A549 (cell line): ENCODE results near the gene LRRC28.

ENCODE experiments used
- CEBPB ChIP-seq, 2 experiments: fragments of >200 bp in 1 of 2; sonication (Bioruptor Twin) in 1 of 2; formaldehyde crosslinking in 1 of 2; IDR thresholded peaks; 2 replicates each; pipeline ENCODE4 v1.6.1; 2012 to 2016
- CHD2 ChIP-seq: fragments of 150-350 bp; IDR thresholded peaks from 2 replicates; pipeline ENCODE4 v1.6.1; 2014; ENCODE audit warnings: low read length; ENCODE audit not compliant: partially characterized antibody
- PBX3 ChIP-seq: IDR thresholded peaks from 2 replicates; pipeline ENCODE4 v1.6.1; 2012
- RAD21 ChIP-seq, 2 experiments: fragments of >200 bp in 1 of 2; sonication (Bioruptor Twin) in 1 of 2; formaldehyde crosslinking in 1 of 2; IDR thresholded peaks in 1 of 2; conservative IDR thresholded peaks in 1 of 2; 2 replicates in 1 of 2; 3 replicates in 1 of 2; pipeline ENCODE4 v1.6.1; 2012 to 2018; ENCODE audit warnings: inconsistent platforms in 1 of 2
- RFX5 ChIP-seq: fragments of 450-650 bp; IDR thresholded peaks from 2 replicates; pipeline ENCODE4 v1.7.1; 2014; ENCODE audit warnings: antibody characterized with exemption, mild to moderate bottlenecking, moderate library complexity
- TF ChIP-seq, protein P1 (sequence below): fragments of >200 bp; sonication (Bioruptor Twin); formaldehyde crosslinking; IDR thresholded peaks from 3 replicates; pipeline ENCODE4 v1.5.1; 2016

- TF ChIP-seq, protein P1, sequence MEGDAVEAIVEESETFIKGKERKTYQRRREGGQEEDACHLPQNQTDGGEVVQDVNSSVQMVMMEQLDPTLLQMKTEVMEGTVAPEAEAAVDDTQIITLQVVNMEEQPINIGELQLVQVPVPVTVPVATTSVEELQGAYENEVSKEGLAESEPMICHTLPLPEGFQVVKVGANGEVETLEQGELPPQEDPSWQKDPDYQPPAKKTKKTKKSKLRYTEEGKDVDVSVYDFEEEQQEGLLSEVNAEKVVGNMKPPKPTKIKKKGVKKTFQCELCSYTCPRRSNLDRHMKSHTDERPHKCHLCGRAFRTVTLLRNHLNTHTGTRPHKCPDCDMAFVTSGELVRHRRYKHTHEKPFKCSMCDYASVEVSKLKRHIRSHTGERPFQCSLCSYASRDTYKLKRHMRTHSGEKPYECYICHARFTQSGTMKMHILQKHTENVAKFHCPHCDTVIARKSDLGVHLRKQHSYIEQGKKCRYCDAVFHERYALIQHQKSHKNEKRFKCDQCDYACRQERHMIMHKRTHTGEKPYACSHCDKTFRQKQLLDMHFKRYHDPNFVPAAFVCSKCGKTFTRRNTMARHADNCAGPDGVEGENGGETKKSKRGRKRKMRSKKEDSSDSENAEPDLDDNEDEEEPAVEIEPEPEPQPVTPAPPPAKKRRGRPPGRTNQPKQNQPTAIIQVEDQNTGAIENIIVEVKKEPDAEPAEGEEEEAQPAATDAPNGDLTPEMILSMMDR, result no peak
- no peak for TF ChIP-seq RAD21 (conservative IDR thresholded peaks at IDR 0.05 in 1 of 2, IDR thresholded peaks at IDR 0.05 in 1 of 2)
- no peak for TF ChIP-seq PBX3
- TF ChIP-seq RFX5, result no peak
- no peak for TF ChIP-seq CHD2
- TF ChIP-seq CEBPB (IDR thresholded peaks at IDR 0.05), result no peak
These were observed 172.9 kb downstream of the LRRC28 start for GRCh38 chr15:99424131-99424571.
